ENCODE data around the gene TMEM248. TPM values are rescaled to one million over a fixed set of nuclear protein-coding genes. Genes with fewer than 3 reads are reported as not detected.

TMEM248 gene
- total RNA-seq, 2 donors from 2014 or later: 61.9 to 111 TPM

- H3K9me3 ChIP-seq: no peaks in the 10 kb centered on the region
- H3K27ac ChIP-seq: no peak overlapping the region
Observed at GRCh38 chr7:66952343-66953043, 31.5 kb downstream of the TMEM248 start.

GRCh38 chr7:66953044-66953427 is 32.0 kb downstream of the TMEM248 start:
- no peak for DNase-seq (ENCODE audit: low spot score)
- peaks cover 65% of the 10 kb centered on the region for H3K36me3 ChIP-seq
- no peak overlapping the region for H3K27ac ChIP-seq

More at GRCh38 chr7:66952343-66953043, 31.5 kb downstream of the TMEM248 start:
- Histone ChIP-seq H3K27me3 (no peaks in the 10 kb centered on the region), H3K36me3 (peaks cover 69% of the 10 kb centered on the region), H3K4me1 (peaks cover 0 to 4% of the 10 kb centered on the region in 2 donors), H3K4me3 (no peak overlapping the region)
- TF ChIP-seq CTCF (IDR thresholded peaks at IDR 0.05): no peak
- DNase-seq (ENCODE audit: low spot score): no peak

GRCh38 chr7:66957595-66958290 is 36.7 kb downstream of the TMEM248 start:
- no peak overlapping the region for H3K4me3 ChIP-seq
- peak overlapping the region in 1 of 2 donors; percentile 59 for H3K27ac ChIP-seq
- no peaks in the 10 kb centered on the region for H3K27me3 ChIP-seq
- peaks cover 0 to 11% of the 10 kb centered on the region in 2 donors for H3K4me1 ChIP-seq
- no peak for TF ChIP-seq CTCF (IDR thresholded peaks at IDR 0.05)
- peaks cover 25% of the 10 kb centered on the region for H3K36me3 ChIP-seq
- no peaks in the 10 kb centered on the region for H3K9me3 ChIP-seq
- no peak for DNase-seq (ENCODE audit: low spot score)

More at GRCh38 chr7:66953044-66953427, 32.0 kb downstream of the TMEM248 start:
- Histone ChIP-seq H3K4me1 (peaks cover 0 to 10% of the 10 kb centered on the region in 2 donors), H3K9me3 (no peaks in the 10 kb centered on the region), H3K27me3 (no peaks in the 10 kb centered on the region), H3K4me3 (no peak overlapping the region)
- no peak for TF ChIP-seq CTCF (IDR thresholded peaks at IDR 0.05)

GRCh38 chr7:66958538-66959350 is 37.7 kb downstream of the TMEM248 start:
- Histone ChIP-seq H3K27me3 (no peaks in the 10 kb centered on the region), H3K4me1 (peaks cover 0 to 11% of the 10 kb centered on the region in 2 donors), H3K9me3 (no peaks in the 10 kb centered on the region), H3K4me3 (no peak overlapping the region), H3K36me3 (peaks cover 15% of the 10 kb centered on the region), H3K27ac (no peak overlapping the region)
- no peak for DNase-seq (ENCODE audit: low spot score)
- no peak for TF ChIP-seq CTCF (IDR thresholded peaks at IDR 0.05)

GRCh38 chr7:66960192-66960591 is 39.2 kb downstream of the TMEM248 start:
- peaks cover 0 to 11% of the 10 kb centered on the region in 2 donors for H3K4me1 ChIP-seq
- no peak for DNase-seq (ENCODE audit: low spot score)
- no peak overlapping the region for H3K27ac ChIP-seq
- no peak overlapping the region for H3K4me3 ChIP-seq
- H3K27me3 ChIP-seq: no peaks in the 10 kb centered on the region
- no peaks in the 10 kb centered on the region for H3K9me3 ChIP-seq
- no peak for TF ChIP-seq CTCF (IDR thresholded peaks at IDR 0.05)
- H3K36me3 ChIP-seq: peaks cover 9% of the 10 kb centered on the region

All from right atrium auricular region (tissue), 2 donors.